Measurements from ENCODE around the gene PNPO. TPM values are rescaled to one million over a fixed set of nuclear protein-coding genes. Genes with fewer than 3 reads are reported as not detected.

The PNPO gene
- polyA plus RNA-seq, 1 of the 3 experiments (the other 2 are of a cell fraction), result 26.1 TPM

- no peak for TF ChIP-seq ZBTB33 (IDR thresholded peaks at IDR 0.05; ENCODE audit: borderline replicate concordance, low read depth)
- no peak for TF ChIP-seq RAD21 (IDR thresholded peaks at IDR 0.05; ENCODE audit: low read length)
Measured at GRCh38 chr17:47914306-47914948, 26.9 kb upstream of the PNPO start (continued).

- no peak for DNase-seq
- Histone ChIP-seq H3K9ac (no peak overlapping the region), H4K20me1 (ENCODE audit: insufficient read depth) (no peaks in the 10 kb centered on the region), H3K4me3 (ENCODE audit: low read depth in 2 of 2, low read length in 1 of 2) (no peak overlapping the region), H3K79me2 (ENCODE audit: insufficient read depth) (no peaks in the 10 kb centered on the region), H3K4me1 (ENCODE audit: control insufficient read depth in 1 of 2, insufficient read depth in 2 of 2, low read depth in 1 of 2, low read length in 1 of 2) (no peaks in the 10 kb centered on the region), H3K9me3 (no peaks in the 10 kb centered on the region), H3K27ac (ENCODE audit: low read depth in 2 of 2, low read length in 1 of 2) (no peak overlapping the region), H2AFZ (ENCODE audit: low read depth) (no peak overlapping the region), H3K27me3 (ENCODE audit: insufficient read depth) (no peaks in the 10 kb centered on the region), H3K36me3 (replicated peaks in 1 of 2; ENCODE audit: control insufficient read depth in 1 of 2, insufficient read depth in 2 of 2, low read length in 1 of 2) (peaks cover 3 to 21% of the 10 kb centered on the region in 2 experiments), H3F3A (replicated peaks; ENCODE audit: insufficient read depth) (peaks cover 10% of the 10 kb centered on the region), H3K9me2 (no peaks in the 10 kb centered on the region), H3K4me2 (no peak overlapping the region)
- 88% methylated on average over 12 of the region's 12 CpGs for WGBS (ENCODE audit: low lambda C conversion rate)
- POLR2A ChIA-PET, result no interaction called here
- no peak for TF ChIP-seq RXRA (IDR thresholded peaks at IDR 0.05; ENCODE audit: borderline replicate concordance, low read depth)
- CTCF ChIA-PET, result interaction anchor here (0.9 to 2.0 kb wide), 6 partner anchors 12 to 75 kb away, joined by 3 to 6 read pairs (median 4); partner anchors contain the start of gene SCRN2
Measured at GRCh38 chr17:47915776-47916398, 25.5 kb upstream of the PNPO start.

- no peaks in the 10 kb centered on the region for H3K27me3 ChIP-seq (ENCODE audit: insufficient read depth)
- ChIA-PET CTCF (interaction anchor here (1.0 to 2.0 kb wide), 6 partner anchors 11 to 101 kb away, joined by 3 to 6 read pairs (median 4); partner anchors contain the start of gene SCRN2), POLR2A (no interaction called here)
- no peak for DNase-seq
- H3K36me3 ChIP-seq (replicated peaks in 1 of 2; ENCODE audit: control insufficient read depth in 1 of 2, insufficient read depth in 2 of 2, low read length in 1 of 2), result peaks cover 3 to 21% of the 10 kb centered on the region in 2 experiments
- H3K4me2 ChIP-seq, result no peak overlapping the region
- no peaks in the 10 kb centered on the region for H3K9me3 ChIP-seq
- H3K4me1 ChIP-seq (ENCODE audit: control insufficient read depth in 1 of 2, insufficient read depth in 2 of 2, low read depth in 1 of 2, low read length in 1 of 2), result no peaks in the 10 kb centered on the region
- H3K4me3 ChIP-seq (ENCODE audit: low read depth in 2 of 2, low read length in 1 of 2), result no peak overlapping the region
- no peaks in the 10 kb centered on the region for H4K20me1 ChIP-seq (ENCODE audit: insufficient read depth)
- H3K9ac ChIP-seq, result no peak overlapping the region
- no peaks in the 10 kb centered on the region for H3K79me2 ChIP-seq (ENCODE audit: insufficient read depth)
- WGBS (ENCODE audit: low lambda C conversion rate), result 93% methylated on average over 18 of the region's 19 CpGs
- peaks cover 12% of the 10 kb centered on the region for H3F3A ChIP-seq (replicated peaks; ENCODE audit: insufficient read depth)
- H3K27ac ChIP-seq (ENCODE audit: low read depth in 2 of 2, low read length in 1 of 2), result no peak overlapping the region
- H3K9me2 ChIP-seq, result no peaks in the 10 kb centered on the region
- TF ChIP-seq PBX3 (IDR thresholded peaks at IDR 0.05), result no peak
- no peak overlapping the region for H2AFZ ChIP-seq (ENCODE audit: low read depth)
Measured at GRCh38 chr17:47916489-47917208, 24.7 kb upstream of the PNPO start.
